NB4 (cell line): Measurements from ENCODE around the gene ACP3.

Experiments
- MYC ChIP-seq: IDR thresholded peaks from 2 replicates; pipeline ENCODE4 v1.6.1; 2011; ENCODE audit warnings: low read depth, low read length
- POLR2A ChIP-seq: IDR thresholded peaks from 2 replicates; pipeline ENCODE4 v1.6.1; 2011; ENCODE audit warnings: mild to moderate bottlenecking; ENCODE audit not compliant: insufficient read length; ENCODE audit errors: extremely low read depth
- TF ChIP-seq, protein P1 (sequence below): IDR thresholded peaks from one replicate; pipeline ENCODE4 v1.5.1; 2012; ENCODE audit warnings: low read depth, low read length

- TF ChIP-seq, protein P1, sequence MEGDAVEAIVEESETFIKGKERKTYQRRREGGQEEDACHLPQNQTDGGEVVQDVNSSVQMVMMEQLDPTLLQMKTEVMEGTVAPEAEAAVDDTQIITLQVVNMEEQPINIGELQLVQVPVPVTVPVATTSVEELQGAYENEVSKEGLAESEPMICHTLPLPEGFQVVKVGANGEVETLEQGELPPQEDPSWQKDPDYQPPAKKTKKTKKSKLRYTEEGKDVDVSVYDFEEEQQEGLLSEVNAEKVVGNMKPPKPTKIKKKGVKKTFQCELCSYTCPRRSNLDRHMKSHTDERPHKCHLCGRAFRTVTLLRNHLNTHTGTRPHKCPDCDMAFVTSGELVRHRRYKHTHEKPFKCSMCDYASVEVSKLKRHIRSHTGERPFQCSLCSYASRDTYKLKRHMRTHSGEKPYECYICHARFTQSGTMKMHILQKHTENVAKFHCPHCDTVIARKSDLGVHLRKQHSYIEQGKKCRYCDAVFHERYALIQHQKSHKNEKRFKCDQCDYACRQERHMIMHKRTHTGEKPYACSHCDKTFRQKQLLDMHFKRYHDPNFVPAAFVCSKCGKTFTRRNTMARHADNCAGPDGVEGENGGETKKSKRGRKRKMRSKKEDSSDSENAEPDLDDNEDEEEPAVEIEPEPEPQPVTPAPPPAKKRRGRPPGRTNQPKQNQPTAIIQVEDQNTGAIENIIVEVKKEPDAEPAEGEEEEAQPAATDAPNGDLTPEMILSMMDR: no peak
- TF ChIP-seq POLR2A (no peak), MYC (no peak)
Measured at GRCh38 chr3:132360717-132361116, 43.5 kb downstream of the ACP3 start.
